GM21515 (cell line): ENCODE measurements around the gene CKMT2.

ENCODE experiments used
- ATAC-seq: cut with Tn5 transposase; IDR thresholded peaks from one replicate; pipeline ENCODE4 v1.9.1; 2021; ENCODE audit not compliant: unreplicated experiment

The CKMT2 gene

GRCh38 chr5:81233080-81233634 lies at the start of gene CKMT2:
TSS of gene CKMT2 (plus strand) at chr5:81233322. CDS start at chr5:81251133, 17,811 bp downstream.
- ATAC-seq, result no peak

GRCh38 chr5:81183811-81184748 lies 49.0 kb upstream of the CKMT2 start:
- no peak for ATAC-seq

- ATAC-seq, result no peak
These were observed 48.4 kb upstream of the CKMT2 start for GRCh38 chr5:81184749-81185110.

- no peak for ATAC-seq
These were observed 45.2 kb upstream of the CKMT2 start for GRCh38 chr5:81187885-81188284.

GRCh38 chr5:81188962-81189361 lies 44.2 kb upstream of the CKMT2 start:
- no peak for ATAC-seq

GRCh38 chr5:81189875-81190498 lies 43.1 kb upstream of the CKMT2 start:
- ATAC-seq, result no peak

GRCh38 chr5:81191726-81192372 lies 41.3 kb upstream of the CKMT2 start:
- ATAC-seq, result no peak

- ATAC-seq, result no peak
These were observed 40.8 kb upstream of the CKMT2 start for GRCh38 chr5:81192373-81192750.

GRCh38 chr5:81194633-81195334 lies 38.3 kb upstream of the CKMT2 start:
- ATAC-seq, result peak; percentile 90

- no peak for ATAC-seq
These were observed 37.7 kb upstream of the CKMT2 start for GRCh38 chr5:81195335-81195929.

- ATAC-seq, result no peak
These were observed 30.5 kb upstream of the CKMT2 start for GRCh38 chr5:81202655-81203054.

- ATAC-seq, result no peak
These were observed 29.4 kb upstream of the CKMT2 start for GRCh38 chr5:81203729-81204128.

- no peak for ATAC-seq
These were observed 28.9 kb upstream of the CKMT2 start for GRCh38 chr5:81204205-81204604.

- no peak for ATAC-seq
These were observed 28.1 kb upstream of the CKMT2 start for GRCh38 chr5:81205058-81205457.

GRCh38 chr5:81207009-81207408 lies 26.1 kb upstream of the CKMT2 start:
- no peak for ATAC-seq

- no peak for ATAC-seq
These were observed 24.2 kb upstream of the CKMT2 start for GRCh38 chr5:81208904-81209303.

GRCh38 chr5:81209386-81209785 lies 23.7 kb upstream of the CKMT2 start:
- ATAC-seq, result no peak

- no peak for ATAC-seq
These were observed 23.1 kb upstream of the CKMT2 start for GRCh38 chr5:81209869-81210493.

GRCh38 chr5:81212211-81212751 lies 20.8 kb upstream of the CKMT2 start:
- ATAC-seq, result peak; percentile 54

- no peak for ATAC-seq
These were observed 20.1 kb upstream of the CKMT2 start for GRCh38 chr5:81213070-81213469.
